ENCODE measurements around the gene ASIC5. TPM values are rescaled to one million over a fixed set of nuclear protein-coding genes. Genes with fewer than 3 reads are reported as not detected.
"Not testable (repeated sequence)": the region's sequence is repeated elsewhere in the genome, so short reads cannot be mapped to it uniquely, and the experiment has no call there.

ASIC5 gene
- total RNA-seq, 1 donor from 2014 or later, result not detected

DNA sequence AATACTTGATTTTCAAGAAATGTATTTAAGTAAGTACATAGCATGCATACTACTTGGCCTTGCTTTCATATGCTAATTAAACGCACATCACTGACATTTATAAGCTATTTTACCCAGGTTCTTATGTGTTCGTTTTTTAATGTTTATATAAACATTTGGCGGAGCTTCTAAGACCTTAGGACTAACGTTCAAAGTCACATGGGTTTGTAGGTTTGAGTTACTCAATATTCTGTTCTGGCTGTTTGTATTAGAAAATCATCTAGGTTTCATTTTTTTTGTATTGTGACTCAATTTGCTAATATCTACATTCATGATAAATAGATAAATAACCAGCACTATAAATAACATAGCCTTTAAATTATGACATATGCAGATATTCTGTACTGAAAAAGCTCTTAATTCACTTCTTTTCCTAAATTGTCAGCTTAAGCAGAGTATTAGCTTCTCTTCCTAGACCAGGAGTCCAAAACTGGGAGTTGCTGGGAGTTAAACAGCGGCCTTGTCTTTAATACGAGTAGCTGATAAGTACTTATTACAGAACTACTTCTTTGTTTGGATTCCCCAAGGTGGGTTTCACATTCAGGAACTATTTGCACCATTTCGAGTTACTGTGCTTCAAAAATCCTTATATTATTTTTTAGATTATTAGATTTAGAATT, 65.3 kb downstream of the ASIC5 start:
- DNase-seq (ENCODE audit: low spot score), result no peak

- no peak for DNase-seq (ENCODE audit: low spot score)
These were observed 66.3 kb downstream of the ASIC5 start for GRCh38 chr4:155799794-155800123.

DNA sequence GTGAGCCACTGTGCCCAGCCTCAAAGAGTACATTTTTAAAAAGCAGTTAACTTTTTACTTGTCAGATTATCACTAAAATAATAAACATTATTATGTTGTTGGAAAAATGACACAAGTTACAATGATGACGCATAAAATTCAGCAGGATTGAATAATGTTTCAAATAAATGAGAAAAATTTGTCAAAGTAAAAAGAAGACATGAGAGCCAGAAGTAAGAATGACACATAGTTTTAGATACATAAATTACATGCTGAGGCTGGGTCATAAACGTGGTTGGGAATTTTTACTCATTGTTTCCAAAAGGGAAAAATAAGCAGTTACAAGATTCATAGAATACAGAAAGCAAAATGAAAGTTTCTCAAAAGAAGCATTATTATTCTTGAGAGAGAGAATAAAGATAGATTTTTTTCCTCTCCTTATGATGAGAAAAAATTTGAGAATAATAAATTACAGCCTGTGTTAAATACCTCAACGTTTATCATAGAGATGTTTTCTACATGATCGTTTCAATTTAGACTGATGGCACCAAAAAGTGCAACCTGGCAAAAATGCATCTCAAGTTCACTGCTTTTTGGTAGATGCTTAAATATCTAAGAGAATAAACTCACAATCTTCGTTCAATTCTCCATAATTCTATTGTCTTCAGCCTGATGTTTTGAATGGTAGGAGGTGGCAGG, 66.8 kb downstream of the ASIC5 start:
- DNase-seq (ENCODE audit: low spot score), result no peak

DNA sequence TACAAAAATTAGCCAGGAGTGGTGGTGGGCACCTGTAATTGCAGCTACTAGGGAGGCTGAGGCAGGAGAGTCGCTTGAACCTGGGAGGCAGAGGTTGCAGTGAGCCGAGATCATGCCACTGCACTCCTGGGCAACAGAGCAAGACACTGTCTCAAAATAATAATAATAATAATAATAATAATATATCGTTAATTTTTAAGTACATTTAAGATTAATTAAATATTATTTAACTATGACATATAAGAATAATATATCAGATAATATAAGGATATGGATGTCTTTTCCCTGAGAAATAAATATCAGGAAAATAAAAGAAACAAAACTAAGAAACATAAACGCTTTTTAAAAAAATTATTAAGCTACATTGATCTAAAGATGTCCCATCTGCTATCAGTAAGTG, 68.5 kb downstream of the ASIC5 start:
- not testable (repeated sequence) for DNase-seq (ENCODE audit: low spot score)

DNA sequence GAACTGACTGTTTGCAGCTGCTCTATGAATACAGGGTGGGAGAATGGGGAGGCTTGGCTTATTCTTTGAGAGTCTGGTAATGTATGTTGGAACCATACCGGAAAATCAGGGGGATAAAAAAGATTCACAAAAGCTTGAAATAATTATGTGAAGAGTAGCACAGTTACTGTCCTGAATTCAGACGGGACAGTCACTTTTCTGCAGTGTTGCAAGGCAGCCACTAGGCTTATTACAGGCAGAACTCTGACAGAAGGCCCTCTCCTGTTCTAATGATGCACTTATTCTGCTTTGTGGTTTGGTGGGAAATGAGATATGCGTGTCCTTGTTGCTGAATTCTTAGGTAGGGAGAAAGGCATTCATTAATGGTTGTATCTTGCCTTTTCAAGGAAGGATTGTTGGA, 70.1 kb downstream of the ASIC5 start:
- no peak for DNase-seq (ENCODE audit: low spot score)

GRCh38 chr4:155794589-155795236, 71.4 kb downstream of the ASIC5 start:
- DNase-seq (ENCODE audit: low spot score), result no peak

GRCh38 chr4:155789982-155790381, 76.1 kb downstream of the ASIC5 start:
- no peak for DNase-seq (ENCODE audit: low spot score)

- DNase-seq (ENCODE audit: low spot score), result no peak
These were observed 76.7 kb downstream of the ASIC5 start for GRCh38 chr4:155789391-155789790.

- no peak for DNase-seq (ENCODE audit: low spot score)
These were observed 78.9 kb downstream of the ASIC5 start for GRCh38 chr4:155787113-155787710.

- DNase-seq (ENCODE audit: low spot score), result no peak
These were observed 80.2 kb downstream of the ASIC5 start for GRCh38 chr4:155785828-155786227.

DNA sequence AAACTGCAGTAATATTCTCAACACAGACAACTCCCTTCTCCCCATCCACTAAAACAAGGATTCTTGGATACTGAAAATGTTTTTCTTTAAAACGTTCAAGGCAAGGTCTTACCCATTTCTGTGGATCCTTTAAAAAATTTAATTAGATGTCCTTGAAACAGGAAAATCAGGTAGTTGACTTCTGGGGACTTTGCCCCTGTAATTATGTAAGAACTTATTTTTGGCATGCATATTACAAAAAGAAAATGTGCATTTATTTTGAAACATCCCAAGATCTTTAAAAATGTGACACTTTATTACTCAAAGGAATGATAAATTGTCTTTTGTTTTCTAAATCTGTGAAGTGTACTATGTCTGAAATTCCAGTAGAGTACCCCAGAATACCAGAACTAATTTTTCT, 81.4 kb downstream of the ASIC5 start:
- no peak for DNase-seq (ENCODE audit: low spot score)

- DNase-seq (ENCODE audit: low spot score), result no peak
These were observed 84.7 kb downstream of the ASIC5 start for GRCh38 chr4:155781249-155781831.

DNA sequence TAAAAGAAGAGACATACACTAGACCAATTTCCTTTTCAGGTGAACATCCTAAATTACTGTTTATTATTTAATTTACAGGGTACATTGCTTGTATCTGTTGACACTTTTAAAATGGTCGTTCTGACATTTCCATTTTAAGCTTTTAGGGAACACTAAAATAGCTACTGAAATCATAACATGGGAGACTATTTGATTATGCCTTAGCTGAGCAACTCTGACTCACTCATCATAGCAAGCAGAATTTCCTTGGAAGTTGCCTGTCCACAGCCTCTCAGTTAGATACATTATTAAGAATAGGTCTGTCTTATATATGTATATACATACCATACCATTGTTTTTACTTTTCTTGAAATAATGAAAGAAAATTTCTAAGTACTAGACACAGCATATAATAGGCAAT, 85.3 kb downstream of the ASIC5 start:
- no peak for DNase-seq (ENCODE audit: low spot score)

Other genes with a start within 250 kb of the ASIC5 start
- 20.0 TPM for gene GUCY1A1, start 199.4 kb downstream of the ASIC5 start, total RNA-seq
- 13.5 TPM for gene GUCY1B1, start 107.3 kb downstream of the ASIC5 start, total RNA-seq
- gene TDO2, start 37.4 kb upstream of the ASIC5 start, total RNA-seq, result 2.4 TPM
- 24.9 TPM for gene CTSO, start 87.6 kb upstream of the ASIC5 start, total RNA-seq

Data from mucosa of gallbladder (tissue), 1 donor.